NCI-H748 (cell line): ENCODE data around the gene CHN1.

Experiments
- DNase-seq: peaks from one replicate; lab custom pipeline; 2025; ENCODE audit not compliant: unreplicated experiment; lab: John Stamatoyannopoulos, UW

CHN1 gene

GRCh38 chr2:174929786-174930185, 75.4 kb downstream of the CHN1 start:
- DNase-seq: no peak

- DNase-seq: no peak
Observed at GRCh38 chr2:174925046-174925784, 80.0 kb downstream of the CHN1 start.

GRCh38 chr2:174924061-174924693, 81.0 kb downstream of the CHN1 start:
- no peak for DNase-seq

GRCh38 chr2:174919947-174920595, 85.1 kb downstream of the CHN1 start:
- DNase-seq: no peak

DNA sequence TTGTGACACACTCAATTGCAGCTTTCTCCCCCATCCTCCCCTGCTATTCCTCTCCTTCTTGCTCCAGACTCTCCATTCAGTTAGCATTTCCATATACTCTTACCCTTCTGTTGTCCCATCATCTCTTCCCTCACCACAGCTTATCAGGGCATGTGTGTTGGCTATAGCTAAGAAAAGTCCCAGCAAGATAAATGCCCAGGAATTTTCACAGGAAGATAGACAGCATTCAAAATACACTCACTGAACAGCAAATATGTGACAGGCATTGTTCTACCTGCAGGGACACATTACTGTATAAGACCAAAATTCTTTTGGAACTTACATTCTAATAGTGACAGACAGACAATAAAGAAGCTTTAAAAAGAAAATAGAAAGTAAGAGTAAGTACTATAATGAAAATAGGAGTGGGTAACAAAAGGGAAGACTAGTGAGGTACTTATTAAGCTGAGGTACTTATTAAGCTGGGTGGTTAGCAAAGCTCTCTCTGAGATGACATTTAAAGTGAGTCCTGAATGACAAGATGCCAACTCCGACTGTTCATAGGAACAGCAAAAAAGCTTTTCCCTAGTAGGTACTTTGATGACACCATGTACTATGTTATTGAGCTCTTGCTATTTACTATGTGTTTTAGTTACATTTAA, 86.2 kb downstream of the CHN1 start:
- no peak for DNase-seq

- no peak for DNase-seq
Observed at GRCh38 chr2:174916270-174916930, 88.8 kb downstream of the CHN1 start.

GRCh38 chr2:174914853-174915760, 90.1 kb downstream of the CHN1 start:
- DNase-seq: peak; percentile 91

DNA sequence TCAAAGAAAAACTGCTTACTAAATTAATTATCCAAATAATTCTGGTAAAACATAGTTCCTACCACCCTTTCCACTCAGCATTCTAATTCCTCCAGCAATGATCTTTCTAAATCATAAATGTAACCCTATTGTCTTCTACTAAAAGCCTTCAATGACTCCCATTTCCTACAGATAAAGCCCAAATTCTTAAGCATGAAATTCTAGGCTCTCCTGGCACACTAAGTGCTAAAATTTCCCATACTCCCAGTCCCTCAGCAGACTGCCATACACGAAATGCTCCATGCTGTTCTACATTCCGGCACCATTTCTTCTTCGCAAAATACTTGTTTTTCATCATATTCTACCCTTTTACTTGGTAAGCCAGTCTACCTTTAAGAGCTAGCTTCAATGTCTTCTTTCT, 96.9 kb downstream of the CHN1 start:
- DNase-seq: no peak

GRCh38 chr2:174903264-174903556, 102.0 kb downstream of the CHN1 start:
- DNase-seq: peak; percentile 68

GRCh38 chr2:174902506-174903263, 102.5 kb downstream of the CHN1 start:
- DNase-seq: peak; percentile 12

DNA sequence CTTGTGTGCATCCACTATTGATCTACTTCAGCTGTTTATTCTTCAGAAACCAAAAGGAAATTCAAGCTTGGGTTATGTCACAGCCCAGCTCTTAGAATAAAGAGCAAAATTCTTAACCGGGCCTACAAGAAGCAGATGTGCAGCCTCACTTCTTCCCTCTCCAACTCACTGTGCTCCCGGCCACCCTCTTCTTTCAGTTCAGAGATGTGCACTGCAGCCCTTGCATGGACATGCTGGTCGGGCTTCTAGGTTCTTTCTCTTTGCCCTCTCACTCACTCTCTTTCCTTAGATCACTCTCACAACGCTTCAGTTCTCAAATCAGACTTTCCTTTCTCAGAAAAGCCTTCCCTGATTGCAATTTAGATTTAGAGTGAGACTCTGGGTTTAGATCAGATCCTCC, 104.1 kb downstream of the CHN1 start:
- no peak for DNase-seq

DNA sequence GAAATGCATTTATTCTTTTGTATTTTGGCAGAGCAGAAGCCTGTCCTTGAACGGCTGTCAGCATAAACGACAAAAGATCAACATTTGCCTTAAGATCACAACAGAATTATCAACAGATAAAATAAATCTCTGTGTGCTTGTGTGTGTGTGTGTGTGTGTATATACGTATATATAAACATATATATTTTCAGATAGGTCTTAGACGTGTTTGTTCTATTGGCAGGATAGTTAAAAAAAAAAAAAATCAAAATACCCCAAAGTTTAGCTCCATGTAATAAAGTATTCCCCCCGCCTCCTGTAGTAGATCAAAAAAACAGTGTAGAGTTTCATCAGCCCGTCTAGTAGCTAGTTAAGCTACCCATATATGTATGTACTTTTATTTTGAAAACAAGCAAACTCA, 107.9 kb downstream of the CHN1 start:
- no peak for DNase-seq

- DNase-seq: no peak
Observed at GRCh38 chr2:174893018-174893417, 112.2 kb downstream of the CHN1 start.

- no peak for DNase-seq
Observed at GRCh38 chr2:174892546-174892945, 112.6 kb downstream of the CHN1 start.

- DNase-seq: no peak
Observed at GRCh38 chr2:174888646-174889271, 116.4 kb downstream of the CHN1 start.

GRCh38 chr2:174888146-174888545, 117.0 kb downstream of the CHN1 start:
- no peak for DNase-seq

DNA sequence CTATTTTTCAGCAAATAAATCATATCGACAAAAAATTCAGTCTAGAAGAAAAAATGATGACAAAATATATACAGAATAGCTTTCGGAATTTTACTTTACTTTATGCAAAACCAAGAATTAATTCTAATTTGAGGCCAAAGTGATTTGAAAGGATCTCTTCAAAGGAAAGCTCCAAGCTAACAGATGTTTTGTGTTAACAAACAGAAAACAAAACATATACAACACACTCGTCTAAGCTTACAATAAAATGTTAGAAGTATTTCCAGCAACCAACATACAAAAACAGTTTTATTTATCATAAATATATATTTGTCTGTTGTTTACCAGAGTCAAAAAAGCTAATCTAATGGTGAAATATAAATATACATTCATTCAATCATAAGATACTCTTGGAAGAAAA, 122.8 kb downstream of the CHN1 start:
- no peak for DNase-seq

DNA sequence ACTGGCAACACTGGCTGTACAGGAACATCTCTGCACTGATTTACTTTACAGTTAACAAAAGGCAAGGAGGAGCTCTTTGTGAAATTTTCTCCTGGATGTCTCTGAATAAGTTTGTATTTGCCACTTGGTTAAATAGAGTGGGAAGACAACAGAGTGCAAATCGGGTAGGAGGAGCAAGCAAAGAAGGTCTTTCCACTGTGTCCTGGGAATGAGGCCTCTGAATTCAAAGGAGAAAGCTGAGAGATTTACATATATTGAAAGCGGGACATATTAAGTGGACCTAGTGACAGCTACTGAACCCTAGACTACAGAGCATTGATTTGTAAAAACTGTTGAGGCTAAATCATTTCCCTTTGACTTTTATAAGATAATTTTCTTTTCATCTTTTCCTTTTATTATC, 123.5 kb downstream of the CHN1 start:
- DNase-seq: no peak

- DNase-seq: peak; percentile 36
Observed at GRCh38 chr2:174878537-174879147, 126.5 kb downstream of the CHN1 start.
